Naive thymus-derived CD4-positive, alpha-beta T cell (primary cell): Measurements from ENCODE around the gene CLSTN2. TPM values are rescaled to one million over a fixed set of nuclear protein-coding genes. Genes with fewer than 3 reads are reported as not detected.

Experiments used
- ATAC-seq: fragments of 150-1000 bp; cut with Tn5 transposase; 2 replicates; pipeline ENCODE4 v1.10.0; 2021; ENCODE audit warnings: mild to moderate bottlenecking, moderate library complexity
- CTCF ChIA-PET: fragments of 350-600 bp; sonication (Branson Sonifier 250); formaldehyde crosslinking; loops from one replicate; lab custom pipeline; 2021; ENCODE audit warnings: antibody characterized with exemption; lab: Charles Lee
- POLR2A ChIA-PET: fragments of 350-600 bp; sonication (Branson Sonifier 250); formaldehyde crosslinking; loops from one replicate; lab custom pipeline; 2021; ENCODE audit warnings: antibody characterized with exemption, inconsistent platforms; lab: Charles Lee
- DNase-seq, 9 donors: peaks; one replicate each; pipeline versions ENCODE4 v3.0.0 to v3.0.0-alpha.2; 2020 to 2022; ENCODE audit warnings: mixed read lengths in 1 of 9
- H3K27ac ChIP-seq: one replicate; pipeline ENCODE4 v1.7.0; 2013; ENCODE audit warnings: mild to moderate bottlenecking, low read depth, low read length, moderate library complexity
- H3K27me3 ChIP-seq, 2 donors: one replicate each; pipeline ENCODE4 v1.7.0; 2013; ENCODE audit warnings: low read length in 2 of 2, mild to moderate bottlenecking in 2 of 2, moderate library complexity in 2 of 2; ENCODE audit not compliant: control insufficient read depth in 2 of 2, insufficient read depth in 2 of 2
- H3K36me3 ChIP-seq, 3 experiments: 1 replicate in 2 of 3; 2 replicates in 1 of 3; pipeline ENCODE4 v1.7.0; 2013; ENCODE audit warnings: low read length in 3 of 3, mild to moderate bottlenecking in 3 of 3, moderate library complexity in 1 of 3; ENCODE audit not compliant: insufficient read depth in 3 of 3, control insufficient read depth in 2 of 3
- H3K4me1 ChIP-seq, 2 donors: one replicate each; pipeline ENCODE4 v1.7.0; 2013; ENCODE audit warnings: low read length in 2 of 2, mild to moderate bottlenecking in 2 of 2, moderate library complexity in 1 of 2; ENCODE audit not compliant: control insufficient read depth in 2 of 2, insufficient read depth in 2 of 2
- H3K4me3 ChIP-seq: 2 replicates; pipeline ENCODE4 v1.7.0; 2013; ENCODE audit warnings: mild to moderate bottlenecking, low read length
- H3K9me3 ChIP-seq, 3 experiments: 1 replicate in 2 of 3; 2 replicates in 1 of 3; pipeline ENCODE4 v1.7.0; 2013; ENCODE audit warnings: low read length in 3 of 3; ENCODE audit not compliant: control insufficient read depth in 2 of 3
- H3K27ac Mint-ChIP-seq, 9 donors: one replicate each; pipeline ENCODE4 v1.8.0; 2020 to 2022; ENCODE audit warnings: mixed read lengths in 9 of 9, mild to moderate bottlenecking in 8 of 9, moderate library complexity in 5 of 9, inconsistent platforms in 2 of 9
- H3K27me3 Mint-ChIP-seq, 5 donors: one replicate each; pipeline ENCODE4 v1.8.0; 2021 to 2022; ENCODE audit warnings: mixed read lengths in 5 of 5, mild to moderate bottlenecking in 1 of 5
- H3K36me3 Mint-ChIP-seq, 5 donors: one replicate each; pipeline ENCODE4 v1.8.0; 2020 to 2022; ENCODE audit warnings: mixed read lengths in 5 of 5, mild to moderate bottlenecking in 3 of 5, inconsistent platforms in 1 of 5
- H3K4me1 Mint-ChIP-seq, 7 donors: one replicate each; pipeline ENCODE4 v1.8.0; 2020 to 2022; ENCODE audit warnings: mixed read lengths in 7 of 7, mild to moderate bottlenecking in 3 of 7, inconsistent platforms in 1 of 7
- H3K4me3 Mint-ChIP-seq, 10 donors: one replicate each; pipeline ENCODE4 v1.8.0; 2020 to 2022; ENCODE audit warnings: mild to moderate bottlenecking in 10 of 10, mixed read lengths in 10 of 10, moderate library complexity in 6 of 10, inconsistent platforms in 2 of 10
- H3K9me3 Mint-ChIP-seq, 11 donors: one replicate each; pipeline ENCODE4 v1.8.0; 2020 to 2022; ENCODE audit warnings: mixed read lengths in 11 of 11, mild to moderate bottlenecking in 4 of 11, inconsistent platforms in 1 of 11, moderate library complexity in 1 of 11
- intact Hi-C, 2 donors: fragments of 100-400 bp; cut with micrococcal nuclease; formaldehyde crosslinking; loops; one replicate each; pipeline ENCODE4 v1.15.1; 2023
- polyA plus RNA-seq, 2 donors: library from polyadenylated mRNA; unstranded; fragments of 300-500 nt; fragmentation: Illumina TruSeq; gene quantifications; one replicate each; pipeline ENCODE4 v1.2.3, GENCODE V29; 2021
- total RNA-seq, 6 experiments: library from RNA in 5 of 6; stranded (reverse) in 5 of 6; gene quantifications; 1 replicate in 5 of 6; 2 replicates in 1 of 6; pipeline ENCODE4 v1.2.3 and lab custom pipeline; 2021 to 2026

The CLSTN2 gene
- total and polyA plus RNA-seq, 7 experiments from 2014 or later = 0.02 TPM; not detected in 6

- no peak for ATAC-seq
- no peaks in the 10 kb centered on the region for H3K36me3 Mint-ChIP-seq
- no peaks in the 10 kb centered on the region for H3K36me3 ChIP-seq
- peaks cover 0 to under 1% (median 0%) of the 10 kb centered on the region in 11 donors for H3K9me3 Mint-ChIP-seq
- H3K4me1 ChIP-seq = no peaks in the 10 kb centered on the region
- POLR2A ChIA-PET = no interaction called here
- no peaks in the 10 kb centered on the region for H3K9me3 ChIP-seq
- no peaks in the 10 kb centered on the region for H3K4me1 Mint-ChIP-seq
- no peaks in the 10 kb centered on the region for H3K27me3 ChIP-seq
- no peak overlapping the region for H3K27ac ChIP-seq
- H3K27ac Mint-ChIP-seq = no peak overlapping the region
- peaks cover 0 to 10% (median 0%) of the 10 kb centered on the region in 5 donors for H3K27me3 Mint-ChIP-seq
- intact Hi-C loops = no loop called here
- no peak for DNase-seq
- no peak overlapping the region for H3K4me3 ChIP-seq
- CTCF ChIA-PET = no interaction called here
- no peak overlapping the region for H3K4me3 Mint-ChIP-seq
These were observed 520.7 kb downstream of the CLSTN2 start for GRCh38 chr3:140455521-140456214.

- H3K27ac ChIP-seq = no peak overlapping the region
- no peak overlapping the region for H3K4me3 Mint-ChIP-seq
- H3K9me3 Mint-ChIP-seq = no peaks in the 10 kb centered on the region
- H3K4me3 ChIP-seq = no peak overlapping the region
- no peaks in the 10 kb centered on the region for H3K36me3 Mint-ChIP-seq
- H3K27me3 Mint-ChIP-seq = peaks cover 0 to 10% (median 0%) of the 10 kb centered on the region in 5 donors
- no peak overlapping the region for H3K27ac Mint-ChIP-seq
- CTCF ChIA-PET = no interaction called here
- no peaks in the 10 kb centered on the region for H3K9me3 ChIP-seq
- H3K27me3 ChIP-seq = no peaks in the 10 kb centered on the region
- ATAC-seq = no peak
- POLR2A ChIA-PET = no interaction called here
- no peaks in the 10 kb centered on the region for H3K4me1 Mint-ChIP-seq
- intact Hi-C loops = no loop called here
- H3K4me1 ChIP-seq = no peaks in the 10 kb centered on the region
- no peaks in the 10 kb centered on the region for H3K36me3 ChIP-seq
- DNase-seq = no peak
These were observed 522.0 kb downstream of the CLSTN2 start for GRCh38 chr3:140456974-140457373.

- Mint-ChIP-seq H3K4me3 (no peak overlapping the region), H3K9me3 (peaks cover 0 to 3% (median 0%) of the 10 kb centered on the region in 11 donors), H3K36me3 (no peaks in the 10 kb centered on the region), H3K27ac (no peak overlapping the region), H3K27me3 (peaks cover 0 to 12% (median 8%) of the 10 kb centered on the region in 5 donors), H3K4me1 (peaks cover 0 to 4% (median 0%) of the 10 kb centered on the region in 7 donors)
- no peak for DNase-seq
- no peaks in the 10 kb centered on the region for H3K4me1 ChIP-seq
- H3K27me3 ChIP-seq = no peaks in the 10 kb centered on the region
- H3K27ac ChIP-seq = no peak overlapping the region
- no peak for ATAC-seq
- no peaks in the 10 kb centered on the region for H3K36me3 ChIP-seq
- CTCF ChIA-PET = no interaction called here
- POLR2A ChIA-PET = no interaction called here
- intact Hi-C loops = no loop called here
- no peak overlapping the region for H3K4me3 ChIP-seq
- H3K9me3 ChIP-seq = no peaks in the 10 kb centered on the region
These were observed 524.5 kb downstream of the CLSTN2 start for GRCh38 chr3:140459462-140459861.

GRCh38 chr3:140461250-140461649 is 526.3 kb downstream of the CLSTN2 start:
- DNase-seq (no peak), ATAC-seq (no peak)
- no peaks in the 10 kb centered on the region for H3K4me1 ChIP-seq
- intact Hi-C loops = no loop called here
- no peaks in the 10 kb centered on the region for H3K36me3 Mint-ChIP-seq
- peaks cover 0 to 4% (median 0%) of the 10 kb centered on the region in 7 donors for H3K4me1 Mint-ChIP-seq
- ChIA-PET CTCF (no interaction called here), POLR2A (no interaction called here)
- H3K27me3 Mint-ChIP-seq = peaks cover 0 to 12% (median 8%) of the 10 kb centered on the region in 5 donors
- H3K9me3 Mint-ChIP-seq = peaks cover 0 to 3% (median 0%) of the 10 kb centered on the region in 11 donors
- no peak overlapping the region for H3K27ac Mint-ChIP-seq
- no peaks in the 10 kb centered on the region for H3K36me3 ChIP-seq
- H3K27me3 ChIP-seq = no peaks in the 10 kb centered on the region
- no peak overlapping the region for H3K27ac ChIP-seq
- H3K9me3 ChIP-seq = no peaks in the 10 kb centered on the region
- H3K4me3 ChIP-seq = no peak overlapping the region
- no peak overlapping the region for H3K4me3 Mint-ChIP-seq

GRCh38 chr3:140463355-140463754 is 528.4 kb downstream of the CLSTN2 start:
- Mint-ChIP-seq H3K4me3 (no peak overlapping the region), H3K27ac (no peak overlapping the region), H3K9me3 (peaks cover 0 to 3% (median 0%) of the 10 kb centered on the region in 11 donors), H3K27me3 (peaks cover 0 to 10% (median 8%) of the 10 kb centered on the region in 5 donors), H3K36me3 (no peaks in the 10 kb centered on the region), H3K4me1 (peaks cover 0 to 4% (median 0%) of the 10 kb centered on the region in 7 donors)
- no peak overlapping the region for H3K27ac ChIP-seq
- no peaks in the 10 kb centered on the region for H3K9me3 ChIP-seq
- no peak overlapping the region for H3K4me3 ChIP-seq
- no peaks in the 10 kb centered on the region for H3K36me3 ChIP-seq
- ChIA-PET POLR2A (no interaction called here), CTCF (no interaction called here)
- intact Hi-C loops = no loop called here
- ATAC-seq = no peak
- no peaks in the 10 kb centered on the region for H3K4me1 ChIP-seq
- DNase-seq = no peak
- no peaks in the 10 kb centered on the region for H3K27me3 ChIP-seq

- Histone ChIP-seq H3K36me3 (no peaks in the 10 kb centered on the region), H3K4me3 (no peak overlapping the region), H3K27me3 (no peaks in the 10 kb centered on the region), H3K4me1 (no peaks in the 10 kb centered on the region), H3K9me3 (no peaks in the 10 kb centered on the region), H3K27ac (no peak overlapping the region)
- CTCF ChIA-PET = no interaction called here
- Mint-ChIP-seq H3K27me3 (peaks cover 0 to 12% (median 8%) of the 10 kb centered on the region in 5 donors), H3K9me3 (peaks cover 0 to 3% (median 0%) of the 10 kb centered on the region in 11 donors), H3K4me1 (peaks cover 0 to 4% (median 0%) of the 10 kb centered on the region in 7 donors), H3K4me3 (no peak overlapping the region), H3K27ac (no peak overlapping the region), H3K36me3 (no peaks in the 10 kb centered on the region)
- intact Hi-C loops = no loop called here
- DNase-seq (no peak), ATAC-seq (no peak)
- POLR2A ChIA-PET = no interaction called here
These were observed 531.0 kb downstream of the CLSTN2 start for GRCh38 chr3:140465988-140466387.

- Histone ChIP-seq H3K9me3 (no peaks in the 10 kb centered on the region), H3K27me3 (no peaks in the 10 kb centered on the region), H3K36me3 (no peaks in the 10 kb centered on the region), H3K27ac (no peak overlapping the region), H3K4me1 (no peaks in the 10 kb centered on the region), H3K4me3 (no peak overlapping the region)
- CTCF ChIA-PET = no interaction called here
- DNase-seq (no peak), ATAC-seq (no peak)
- Mint-ChIP-seq H3K27ac (no peak overlapping the region), H3K4me3 (no peak overlapping the region), H3K27me3 (peaks cover 0 to 12% (median 8%) of the 10 kb centered on the region in 5 donors), H3K4me1 (peaks cover 0 to 4% (median 0%) of the 10 kb centered on the region in 7 donors), H3K9me3 (peaks cover 0 to 3% (median 0%) of the 10 kb centered on the region in 11 donors), H3K36me3 (no peaks in the 10 kb centered on the region)
- intact Hi-C loops = no loop called here
- POLR2A ChIA-PET = no interaction called here
These were observed 531.5 kb downstream of the CLSTN2 start for GRCh38 chr3:140466535-140466934.
